Measurements from ENCODE around the gene KRT3. TPM values are rescaled to one million over a fixed set of nuclear protein-coding genes. Genes with fewer than 3 reads are reported as not detected.

Gene KRT3
- total and polyA plus RNA-seq, 10 of the 15 experiments (the other 5 are each of a cell fraction or from before 2014, with no cell fraction given) = not detected

DNA sequence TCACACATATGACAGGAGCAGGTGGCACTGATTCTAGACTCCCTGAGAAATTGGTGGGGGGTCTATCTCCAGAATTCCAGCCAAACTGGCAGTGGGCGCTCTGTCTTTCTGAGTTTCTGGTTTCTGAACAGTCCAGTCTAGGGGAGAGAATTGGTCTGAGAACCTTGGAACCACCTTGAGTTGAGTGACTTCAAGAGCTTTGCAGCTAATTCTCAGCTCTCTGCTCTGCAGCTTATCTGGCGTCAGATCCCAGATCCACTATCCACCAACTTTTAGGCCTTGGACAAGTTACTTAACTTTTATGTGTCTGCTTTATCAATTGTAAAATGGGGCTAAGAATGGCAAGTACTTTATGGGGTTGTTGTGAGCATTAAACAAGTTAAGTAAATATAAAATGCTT, 17.1 kb downstream of the KRT3 start:
- Histone ChIP-seq H3K36me3 (ENCODE audit: control insufficient read depth in 2 of 2, insufficient read depth in 2 of 2, low read length in 1 of 2) (no peaks in the 10 kb centered on the region), H3K9ac (ENCODE audit: control insufficient read depth, insufficient read depth, low read length) (no peak overlapping the region), H3K79me2 (ENCODE audit: control insufficient read depth, insufficient read depth, low read length) (no peaks in the 10 kb centered on the region), H3K4me2 (ENCODE audit: control insufficient read depth, insufficient read depth) (no peak overlapping the region), H3K4me1 (ENCODE audit: control insufficient read depth, insufficient read depth, low read length) (no peaks in the 10 kb centered on the region), H2AFZ (ENCODE audit: control insufficient read depth, low read depth, low read length) (no peak overlapping the region), H3K27ac (ENCODE audit: control insufficient read depth, insufficient read depth) (no peak overlapping the region), H4K20me1 (ENCODE audit: control insufficient read depth, insufficient read depth) (no peaks in the 10 kb centered on the region), H3K9me3 (replicated peaks; ENCODE audit: control insufficient read depth, insufficient read depth, low read length) (no peaks in the 10 kb centered on the region), H3K27me3 (replicated peaks in 1 of 2; ENCODE audit: control insufficient read depth in 2 of 2, insufficient read depth in 2 of 2, low read length in 1 of 2) (peaks cover 1 to 3% of the 10 kb centered on the region in 2 experiments; a peak in 3 of 4 replicates), H3K4me3 (no peak overlapping the region)
- SMC1A ChIA-PET (ENCODE audit: uncharacterized antibody, unreplicated experiment) = no interaction called here
- FAIRE-seq (no peak), ATAC-seq (no peak), DNase-seq (ENCODE audit: low read depth, low spot score) (no peak)
- no TSS peak for BruUV-seq (replicated peaks)
- TF ChIP-seq, protein P1, sequence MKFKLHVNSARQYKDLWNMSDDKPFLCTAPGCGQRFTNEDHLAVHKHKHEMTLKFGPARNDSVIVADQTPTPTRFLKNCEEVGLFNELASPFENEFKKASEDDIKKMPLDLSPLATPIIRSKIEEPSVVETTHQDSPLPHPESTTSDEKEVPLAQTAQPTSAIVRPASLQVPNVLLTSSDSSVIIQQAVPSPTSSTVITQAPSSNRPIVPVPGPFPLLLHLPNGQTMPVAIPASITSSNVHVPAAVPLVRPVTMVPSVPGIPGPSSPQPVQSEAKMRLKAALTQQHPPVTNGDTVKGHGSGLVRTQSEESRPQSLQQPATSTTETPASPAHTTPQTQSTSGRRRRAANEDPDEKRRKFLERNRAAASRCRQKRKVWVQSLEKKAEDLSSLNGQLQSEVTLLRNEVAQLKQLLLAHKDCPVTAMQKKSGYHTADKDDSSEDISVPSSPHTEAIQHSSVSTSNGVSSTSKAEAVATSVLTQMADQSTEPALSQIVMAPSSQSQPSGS (IDR thresholded peaks at IDR 0.05; ENCODE audit: low read length) = no peak
- TF ChIP-seq, protein P2, sequence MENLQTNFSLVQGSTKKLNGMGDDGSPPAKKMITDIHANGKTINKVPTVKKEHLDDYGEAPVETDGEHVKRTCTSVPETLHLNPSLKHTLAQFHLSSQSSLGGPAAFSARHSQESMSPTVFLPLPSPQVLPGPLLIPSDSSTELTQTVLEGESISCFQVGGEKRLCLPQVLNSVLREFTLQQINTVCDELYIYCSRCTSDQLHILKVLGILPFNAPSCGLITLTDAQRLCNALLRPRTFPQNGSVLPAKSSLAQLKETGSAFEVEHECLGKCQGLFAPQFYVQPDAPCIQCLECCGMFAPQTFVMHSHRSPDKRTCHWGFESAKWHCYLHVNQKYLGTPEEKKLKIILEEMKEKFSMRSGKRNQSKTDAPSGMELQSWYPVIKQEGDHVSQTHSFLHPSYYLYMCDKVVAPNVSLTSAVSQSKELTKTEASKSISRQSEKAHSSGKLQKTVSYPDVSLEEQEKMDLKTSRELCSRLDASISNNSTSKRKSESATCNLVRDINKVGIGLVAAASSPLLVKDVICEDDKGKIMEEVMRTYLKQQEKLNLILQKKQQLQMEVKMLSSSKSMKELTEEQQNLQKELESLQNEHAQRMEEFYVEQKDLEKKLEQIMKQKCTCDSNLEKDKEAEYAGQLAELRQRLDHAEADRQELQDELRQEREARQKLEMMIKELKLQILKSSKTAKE (IDR thresholded peaks at IDR 0.05; ENCODE audit: low read depth, poor library complexity, severe bottlenecking) = no peak
- no peak for TF ChIP-seq CREM (IDR thresholded peaks at IDR 0.05; ENCODE audit: low read depth)
- TF ChIP-seq JUNB (IDR thresholded peaks at IDR 0.05) = no peak
- TF ChIP-seq RUNX3 (IDR thresholded peaks at IDR 0.05; ENCODE audit: low read length) = no peak
- no peak for TF ChIP-seq ETV6 (conservative IDR thresholded peaks at IDR 0.05 in 1 of 2, IDR thresholded peaks at IDR 0.05 in 1 of 2; ENCODE audit: borderline replicate concordance in 1 of 2, low read depth in 1 of 2)
- no peak for TF ChIP-seq IKZF1 (conservative IDR thresholded peaks at IDR 0.05)
- 37% methylated on average over 2 of the region's 2 CpGs for WGBS (ENCODE audit: insufficient coverage, insufficient replicate concordance, low lambda C conversion rate, missing lambda C conversion rate)
- RAD21 ChIA-PET (ENCODE audit: unreplicated experiment) = no interaction called here
- intact Hi-C loops (cut with micrococcal nuclease; ENCODE audit: unreplicated experiment) = no loop called here
- POLR2A ChIA-PET = no interaction called here
- CTCF ChIA-PET = interaction anchor here (0.5 to 1.3 kb wide), 2 partner anchors 8 to 152 kb away, joined by 3 read pairs; no protein-coding TSS in a partner anchor
- in situ Hi-C loops (cut with MboI) = no loop called here

Measured in GM12878 (cell line).